Right forelimb (tissue), 1 donor: ENCODE data around the gene GLRX.
A peak's percentile ranks its signal among the peaks of the same experiment; 100 is the strongest.
"Not testable (repeated sequence)": the region's sequence is repeated elsewhere in the genome, so short reads cannot be mapped to it uniquely, and the experiment has no call there.

ENCODE experiments used
- DNase-seq: peaks from one replicate; pipeline ENCODE4 v3.0.0-alpha.2; 2018

GLRX gene

DNA sequence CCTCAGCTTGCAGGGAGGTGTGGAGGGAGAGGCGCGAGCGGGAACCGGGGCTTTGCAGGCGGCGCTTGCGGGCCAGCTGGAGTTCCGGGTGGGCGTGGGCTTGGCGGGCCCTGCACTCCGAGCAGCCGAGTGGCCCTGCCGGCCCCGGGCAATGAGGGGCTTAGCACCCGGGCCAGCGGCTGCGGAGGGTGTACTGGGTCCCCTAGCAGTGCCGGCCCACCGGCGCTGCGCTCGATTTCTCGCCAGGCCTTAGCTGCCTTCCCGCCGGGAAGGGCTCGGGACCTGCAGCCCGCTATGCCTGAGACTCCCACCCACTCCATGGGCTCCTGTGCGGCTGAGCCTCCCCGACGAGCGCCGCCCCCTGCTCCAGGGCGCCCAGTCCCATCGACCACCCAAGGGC is 28.6 kb upstream of the GLRX start:
- DNase-seq, result not testable (repeated sequence)

GRCh38 chr5:95850391-95850894 is 27.9 kb upstream of the GLRX start:
- DNase-seq, result no peak

DNA sequence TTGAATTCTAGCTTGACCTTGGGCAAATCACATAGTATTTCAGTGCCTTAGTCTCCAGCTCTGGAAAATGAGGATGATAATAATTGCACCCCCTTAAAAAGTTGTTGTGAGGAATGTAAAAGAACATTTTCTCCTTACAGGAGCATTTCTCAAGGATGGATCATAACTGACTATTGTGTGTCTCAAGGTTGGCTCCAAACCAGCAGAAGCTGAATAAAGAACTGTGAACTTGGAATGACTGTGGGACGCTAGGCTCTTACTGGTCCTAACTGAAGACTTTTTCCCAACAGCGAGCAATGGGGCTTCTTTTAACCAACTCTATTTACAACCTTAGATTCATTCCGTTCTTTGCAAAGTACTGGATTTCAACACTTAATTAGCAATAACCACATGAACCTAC is 26.2 kb upstream of the GLRX start:
- no peak for DNase-seq

GRCh38 chr5:95847261-95847592 is 24.7 kb upstream of the GLRX start:
- DNase-seq, result no peak

GRCh38 chr5:95846554-95847260 is 24.2 kb upstream of the GLRX start:
- DNase-seq, result peak; percentile 71

DNA sequence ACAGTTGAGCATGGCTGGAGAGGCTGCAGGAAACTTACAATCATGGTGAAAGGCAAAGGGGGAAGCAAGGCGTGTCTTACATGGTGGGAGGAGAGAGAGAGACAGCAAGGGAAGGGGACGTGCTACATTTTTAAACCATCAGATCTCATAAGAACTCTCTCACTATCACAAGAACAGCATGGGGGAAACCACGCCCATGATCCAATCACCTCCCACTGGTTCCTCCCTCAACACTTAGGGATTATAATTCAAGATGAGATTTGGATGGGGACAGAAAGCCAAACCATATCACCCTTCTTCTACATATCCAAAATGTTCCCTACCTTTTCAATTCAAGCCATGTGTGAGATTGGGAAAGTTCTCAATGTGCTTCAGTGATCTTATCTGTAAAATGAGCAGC is 22.9 kb upstream of the GLRX start:
- no peak for DNase-seq

DNA sequence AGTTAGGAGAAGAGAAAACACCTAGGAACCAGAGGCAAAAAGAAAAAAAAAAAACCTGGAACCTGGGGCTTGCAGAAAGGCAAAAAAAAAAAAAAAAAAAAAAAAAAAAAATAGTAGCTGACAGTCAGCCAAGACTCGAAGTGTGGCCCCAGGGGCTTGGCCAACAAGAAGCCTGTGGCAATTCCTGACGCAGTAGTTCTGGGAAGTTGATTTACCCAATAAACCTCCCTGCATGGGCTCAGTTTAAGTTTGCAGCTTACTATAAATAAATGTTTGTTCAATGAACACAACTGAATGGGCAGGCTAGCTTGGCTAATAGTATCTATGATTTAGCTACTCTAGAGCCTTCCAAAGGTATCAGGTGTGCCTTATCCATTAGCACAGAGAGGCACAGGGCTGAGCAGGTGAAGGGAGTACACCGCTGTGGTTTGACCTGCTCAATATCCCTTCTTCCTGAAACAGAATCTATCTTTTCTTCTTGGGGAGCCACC is 21.3 kb upstream of the GLRX start:
- no peak for DNase-seq

DNA sequence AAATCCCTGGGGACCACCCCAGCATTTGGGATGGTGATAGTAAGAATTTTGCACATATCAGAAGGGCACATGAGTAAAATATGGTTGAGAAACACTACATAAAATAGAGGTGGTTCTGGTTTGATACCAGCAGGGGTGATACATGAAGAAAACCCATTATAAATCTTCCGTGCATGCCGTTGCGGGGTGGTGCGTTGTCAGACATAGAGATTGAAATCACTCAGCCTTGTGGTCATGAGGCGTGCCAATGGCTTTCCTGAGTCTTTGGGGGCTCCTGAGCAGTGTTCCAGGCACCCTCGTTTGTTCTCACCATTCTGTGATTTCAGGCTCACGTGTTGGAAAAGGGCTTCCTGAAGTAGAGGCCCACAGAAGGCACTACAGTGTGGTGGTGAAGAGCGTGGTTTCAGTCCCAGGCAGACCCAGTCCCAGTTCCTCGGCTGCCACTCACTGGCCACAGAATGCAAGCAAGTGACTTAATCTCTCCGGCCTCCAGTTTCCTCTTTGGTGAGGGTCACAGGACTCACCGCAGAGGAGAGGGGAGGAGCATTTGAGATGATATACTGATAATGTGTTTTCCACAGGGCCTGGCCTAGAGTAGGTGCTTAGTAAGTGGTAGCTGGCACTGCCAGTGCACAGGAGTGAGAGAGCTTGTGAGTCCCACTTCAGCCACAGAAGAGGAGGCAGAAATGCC is 20.5 kb upstream of the GLRX start:
- no peak for DNase-seq

GRCh38 chr5:95841914-95842812 is 19.6 kb upstream of the GLRX start:
- no peak for DNase-seq

DNA sequence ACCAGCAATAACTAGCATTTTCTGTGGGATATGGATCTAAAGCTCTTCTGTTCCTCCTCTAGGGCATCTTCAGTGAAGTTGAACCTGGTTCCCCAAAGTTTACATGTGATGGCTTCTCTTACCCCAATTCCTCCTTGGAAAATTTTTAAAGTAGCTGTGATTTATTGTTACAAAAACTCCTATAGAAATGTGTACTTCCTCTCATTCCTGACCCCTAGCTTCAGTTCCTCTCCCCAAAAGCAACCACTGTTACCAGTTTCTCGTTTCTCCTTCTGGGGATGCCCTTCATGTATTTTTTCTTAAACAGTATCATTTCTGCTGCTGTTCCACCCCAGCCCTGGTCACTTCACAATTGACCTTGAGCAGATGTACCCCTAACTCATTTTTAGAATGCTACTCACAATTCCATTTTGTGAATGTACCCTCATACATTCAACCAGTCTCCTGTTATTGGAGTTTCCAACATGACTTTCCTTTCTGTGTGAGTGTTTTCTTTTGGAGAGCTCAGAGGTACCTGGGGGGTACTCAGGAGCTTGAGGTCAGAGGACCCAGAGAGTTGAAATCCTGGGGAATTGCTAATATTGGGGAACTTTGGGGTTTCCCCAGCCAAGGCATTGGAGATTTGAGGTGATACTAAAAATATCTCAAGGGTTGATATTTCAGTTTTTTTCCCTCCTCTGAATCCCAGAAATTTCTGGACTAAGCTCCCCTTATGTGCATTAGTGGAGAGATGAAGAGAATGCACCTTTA is 18.6 kb upstream of the GLRX start:
- no peak for DNase-seq

GRCh38 chr5:95839658-95840057 is 17.1 kb upstream of the GLRX start:
- no peak for DNase-seq

DNA sequence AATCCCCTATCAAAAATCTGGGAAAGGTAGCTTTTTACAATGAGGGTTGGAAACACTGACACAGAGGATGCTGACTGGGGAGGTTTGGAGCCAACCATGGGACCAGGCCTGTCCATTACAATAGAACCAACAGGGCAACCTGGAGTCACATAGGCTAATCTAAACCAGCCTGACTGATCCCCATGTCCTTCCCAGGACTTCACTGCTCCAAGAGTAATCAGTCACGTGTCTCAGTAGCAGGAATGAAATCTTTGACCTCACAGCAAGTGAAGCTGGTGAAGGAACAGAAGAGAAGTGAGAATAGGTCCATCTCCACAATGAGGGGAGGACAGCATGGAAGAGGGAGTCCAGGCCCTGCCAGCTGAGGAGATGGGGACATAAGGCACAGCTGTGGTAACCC is 16.0 kb upstream of the GLRX start:
- no peak for DNase-seq

- DNase-seq, result no peak
Observed at GRCh38 chr5:95838001-95838520, 15.5 kb upstream of the GLRX start.

GRCh38 chr5:95837492-95837891 is 15.0 kb upstream of the GLRX start:
- DNase-seq, result no peak

DNA sequence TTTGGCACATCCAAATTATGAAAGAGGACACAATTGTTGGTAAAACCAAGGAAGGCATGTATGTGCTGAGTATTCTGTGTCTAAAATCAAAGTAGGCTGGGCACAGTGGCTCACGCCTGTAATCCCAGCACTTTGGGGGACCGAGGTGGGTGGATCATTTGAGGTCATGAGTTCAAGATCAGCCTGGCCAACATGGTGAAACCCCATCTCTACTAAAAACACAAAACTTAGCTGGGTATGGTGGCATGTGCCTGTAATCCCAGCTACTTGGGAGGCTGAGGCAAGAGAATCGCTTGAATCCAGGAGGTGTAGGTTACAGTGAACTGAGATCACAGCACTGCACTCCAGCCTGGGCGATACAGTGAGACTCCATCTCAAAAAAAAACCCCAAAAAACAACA is 14.4 kb upstream of the GLRX start:
- DNase-seq, result not testable (repeated sequence)

GRCh38 chr5:95836544-95836943 is 14.0 kb upstream of the GLRX start:
- no peak for DNase-seq

- DNase-seq, result no peak
Observed at GRCh38 chr5:95835682-95836385, 13.3 kb upstream of the GLRX start.

DNA sequence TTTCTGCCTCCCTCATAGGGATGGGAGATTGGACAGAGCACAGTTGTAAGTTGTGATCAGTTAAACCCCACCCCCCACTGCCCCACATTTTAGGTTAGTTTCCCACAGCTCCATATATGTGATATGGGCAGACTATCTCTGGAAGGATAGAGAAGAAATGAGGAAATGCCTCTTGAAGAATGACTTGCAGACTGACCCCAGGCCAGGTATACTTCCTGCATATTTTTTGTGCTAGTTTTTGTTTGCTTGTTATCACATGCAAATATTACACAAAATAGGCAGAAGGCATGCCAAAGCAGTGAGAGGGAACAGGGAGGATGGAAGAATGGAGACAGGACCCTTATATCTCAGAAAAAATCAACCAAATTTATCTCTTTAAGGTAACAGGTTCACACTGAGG is 10.1 kb upstream of the GLRX start:
- DNase-seq, result no peak

GRCh38 chr5:95830226-95830625 is 7.7 kb upstream of the GLRX start:
- no peak for DNase-seq

- no peak for DNase-seq
Observed at GRCh38 chr5:95827892-95828246, 5.3 kb upstream of the GLRX start.

DNA sequence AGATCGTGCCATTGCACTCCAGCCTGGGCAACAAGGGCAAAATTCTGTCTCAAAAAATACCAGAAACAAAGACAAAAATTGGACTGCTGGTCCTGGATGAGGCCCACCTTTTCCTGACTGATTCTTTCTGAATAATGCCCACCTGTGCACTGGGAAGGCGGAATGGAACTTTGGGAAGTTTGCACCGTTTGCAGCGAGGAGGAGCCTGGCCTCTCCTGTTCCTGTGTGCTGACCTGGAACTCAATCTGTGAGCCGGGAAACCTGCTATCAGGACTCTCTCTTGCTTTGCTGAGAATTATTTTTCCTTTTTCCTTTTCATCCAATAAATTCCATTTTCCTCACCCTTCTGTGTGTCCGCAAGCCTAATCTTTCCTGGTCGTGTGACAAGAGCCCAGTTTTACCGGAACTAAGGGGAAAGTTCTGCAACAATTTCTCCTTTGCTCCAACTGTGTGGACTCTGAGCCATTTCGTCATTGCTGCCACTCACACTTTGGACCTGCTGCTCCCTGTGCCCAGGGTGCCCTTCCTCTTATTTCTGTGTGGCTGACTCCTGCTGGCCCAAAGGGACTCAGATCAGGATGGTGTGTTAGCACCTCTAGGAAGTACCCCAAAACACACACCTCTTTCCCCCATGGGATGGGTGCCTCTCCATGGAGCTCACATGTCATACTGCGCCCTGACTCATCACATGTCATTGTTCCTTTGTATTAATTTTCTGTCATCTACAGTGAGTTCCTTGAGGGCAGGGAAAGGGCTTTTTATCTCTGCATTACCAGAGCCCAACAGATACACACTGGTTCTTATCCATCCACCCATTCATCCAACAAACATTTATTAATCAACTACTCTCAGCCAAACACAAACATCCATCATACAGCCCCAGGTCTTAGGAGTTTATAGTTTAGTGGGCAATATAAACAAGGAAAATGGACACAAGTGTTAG is 4.7 kb upstream of the GLRX start:
- DNase-seq, result no peak
